HL-60 (cell line): Measurements from ENCODE around the gene NOS2.

Experiments used
- DNase-seq, 2 experiments: peaks; one replicate each; pipeline ENCODE4 v3.0.0-alpha.2; 2010 to 2020; ENCODE audit warnings: low read depth in 1 of 2, low spot score in 1 of 2
- H3K27ac ChIP-seq: fragments of 250-450 bp; sonication (Bioruptor Pico); replicated peaks from 2 replicates; pipeline ENCODE4 v1.5.1; 2020; ENCODE audit warnings: mild to moderate bottlenecking, moderate library complexity
- H3K27me3 ChIP-seq: fragments of 250-450 bp; sonication (Bioruptor Pico); 2 replicates; pipeline ENCODE4 v1.5.1; 2021; ENCODE audit warnings: mild to moderate bottlenecking, moderate library complexity; ENCODE audit not compliant: insufficient read depth, poor library complexity, severe bottlenecking
- H3K4me3 ChIP-seq: replicated peaks from 2 replicates; pipeline ENCODE4 v1.5.1; 2011; ENCODE audit warnings: mild to moderate bottlenecking, control low read depth, low read length; ENCODE audit not compliant: insufficient read depth
- GABPA ChIP-seq: IDR thresholded peaks from 2 replicates; pipeline ENCODE4 v1.6.1; 2012; ENCODE audit warnings: low read depth
- POLR2AphosphoS5 ChIP-seq: IDR thresholded peaks from 2 replicates; pipeline ENCODE4 v1.6.1; 2012; ENCODE audit warnings: low read depth
- REST ChIP-seq: IDR thresholded peaks from 2 replicates; pipeline ENCODE4 v1.6.1; 2012; ENCODE audit warnings: low read depth; ENCODE audit not compliant: insufficient replicate concordance
- SPI1 ChIP-seq: IDR thresholded peaks from 2 replicates; pipeline ENCODE4 v1.6.1; 2012; ENCODE audit warnings: low read depth, mild to moderate bottlenecking, borderline replicate concordance
- TF ChIP-seq, protein P1 (sequence below): IDR thresholded peaks from one replicate; pipeline ENCODE4 v1.5.1; 2011; ENCODE audit warnings: low read length, control low read depth, inconsistent platforms; ENCODE audit not compliant: insufficient read depth

NOS2 gene

GRCh38 chr17:27807567-27808470 lies 7.5 kb upstream of the NOS2 start:
- TF ChIP-seq SPI1 (no peak), GABPA (no peak), POLR2AphosphoS5 (no peak), REST (no peak)
- TF ChIP-seq, protein P1, sequence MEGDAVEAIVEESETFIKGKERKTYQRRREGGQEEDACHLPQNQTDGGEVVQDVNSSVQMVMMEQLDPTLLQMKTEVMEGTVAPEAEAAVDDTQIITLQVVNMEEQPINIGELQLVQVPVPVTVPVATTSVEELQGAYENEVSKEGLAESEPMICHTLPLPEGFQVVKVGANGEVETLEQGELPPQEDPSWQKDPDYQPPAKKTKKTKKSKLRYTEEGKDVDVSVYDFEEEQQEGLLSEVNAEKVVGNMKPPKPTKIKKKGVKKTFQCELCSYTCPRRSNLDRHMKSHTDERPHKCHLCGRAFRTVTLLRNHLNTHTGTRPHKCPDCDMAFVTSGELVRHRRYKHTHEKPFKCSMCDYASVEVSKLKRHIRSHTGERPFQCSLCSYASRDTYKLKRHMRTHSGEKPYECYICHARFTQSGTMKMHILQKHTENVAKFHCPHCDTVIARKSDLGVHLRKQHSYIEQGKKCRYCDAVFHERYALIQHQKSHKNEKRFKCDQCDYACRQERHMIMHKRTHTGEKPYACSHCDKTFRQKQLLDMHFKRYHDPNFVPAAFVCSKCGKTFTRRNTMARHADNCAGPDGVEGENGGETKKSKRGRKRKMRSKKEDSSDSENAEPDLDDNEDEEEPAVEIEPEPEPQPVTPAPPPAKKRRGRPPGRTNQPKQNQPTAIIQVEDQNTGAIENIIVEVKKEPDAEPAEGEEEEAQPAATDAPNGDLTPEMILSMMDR = no peak
- no peak for DNase-seq
- Histone ChIP-seq H3K27me3 (no peaks in the 10 kb centered on the region), H3K4me3 (no peak overlapping the region), H3K27ac (no peak overlapping the region)

GRCh38 chr17:27805520-27806146 lies 5.3 kb upstream of the NOS2 start:
- H3K27ac ChIP-seq = no peak overlapping the region
- H3K4me3 ChIP-seq = peak overlapping the region; percentile 24
- peak; percentile 58 to 76 for DNase-seq
- no peaks in the 10 kb centered on the region for H3K27me3 ChIP-seq
- TF ChIP-seq REST (no peak), POLR2AphosphoS5 (no peak), SPI1 (peak; percentile 93), GABPA (no peak)
- TF ChIP-seq, protein P1 = peak; percentile 80

GRCh38 chr17:27804113-27804512 lies 3.8 kb upstream of the NOS2 start:
- TF ChIP-seq GABPA (no peak), SPI1 (no peak), POLR2AphosphoS5 (no peak), REST (no peak)
- TF ChIP-seq, protein P1 = no peak
- H3K27ac ChIP-seq = no peak overlapping the region
- peaks cover 5% of the 10 kb centered on the region for H3K27me3 ChIP-seq
- no peak overlapping the region for H3K4me3 ChIP-seq
- no peak for DNase-seq
